Measurements from ENCODE around the gene PDE4A. TPM values are rescaled to one million over a fixed set of nuclear protein-coding genes. Genes with fewer than 3 reads are reported as not detected.
A peak's percentile ranks its signal among the peaks of the same experiment; 100 is the strongest.

Gene PDE4A
- total and polyA plus RNA-seq, 2 of the 13 experiments (the other 11 are each of a cell fraction or from before 2014, with no cell fraction given): 1.1 to 4.1 TPM

DNA sequence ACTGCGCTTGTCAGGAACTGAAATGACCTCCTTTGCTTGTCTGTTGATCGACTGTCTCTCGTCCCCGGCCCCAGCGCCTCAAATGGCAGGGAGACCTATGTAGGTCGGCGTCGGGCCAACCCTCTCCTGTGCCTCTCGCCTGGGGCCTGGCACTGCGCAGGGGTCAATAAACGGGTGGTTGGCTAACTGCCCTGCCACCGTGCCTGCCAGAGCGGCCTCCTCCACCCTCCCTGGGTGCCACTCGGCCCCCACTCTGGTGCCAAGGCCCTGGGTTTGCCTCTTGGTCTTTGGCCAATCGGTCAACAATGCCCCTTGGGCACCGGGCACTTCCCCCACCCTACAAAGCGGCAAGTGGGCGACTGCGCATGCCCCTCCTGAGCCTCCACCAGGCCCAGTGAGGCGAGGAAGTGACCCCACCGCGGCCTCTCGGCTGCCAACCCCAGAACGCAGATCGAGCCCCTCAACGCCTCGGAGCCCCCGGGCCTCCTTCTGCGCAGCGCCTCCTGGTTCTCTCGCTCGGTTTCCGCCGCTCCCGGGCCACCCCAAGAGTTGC, 81.7 kb downstream of the PDE4A start (continued):
- TF ChIP-seq ZNF563 (CRISPR knock-in tag; IDR thresholded peaks at IDR 0.05) (no peak), CENPT (CRISPR knock-in tag; IDR thresholded peaks at IDR 0.05; ENCODE audit: low read depth) (no peak), ZFP82 (CRISPR knock-in tag; IDR thresholded peaks at IDR 0.05; ENCODE audit: borderline replicate concordance) (no peak), ZNF75D (CRISPR knock-in tag; IDR thresholded peaks at IDR 0.05; ENCODE audit: borderline replicate concordance) (no peak; the same call in 1 of the 2 replicates), RAD21 (CRISPR knock-in tag; IDR thresholded peaks at IDR 0.05) (no peak; the same call in 1 of the 2 replicates), HMGXB4 (CRISPR knock-in tag; IDR thresholded peaks at IDR 0.05; ENCODE audit: borderline replicate concordance in 1 of 2, low read depth in 1 of 2) (peak in 1 of 2 experiments; percentile 6; a peak in 1 of 4 replicates), NFYB (CRISPR knock-in tag; IDR thresholded peaks at IDR 0.05) (no peak), FOXK2 (IDR thresholded peaks at IDR 0.05) (no peak), ELF1 (CRISPR knock-in tag; IDR thresholded peaks at IDR 0.05) (peak; percentile 10; the same call in 1 of the 2 replicates), MTERF4 (CRISPR knock-in tag; IDR thresholded peaks at IDR 0.05) (no peak), KDM5A (IDR thresholded peaks at IDR 0.05; ENCODE audit: borderline replicate concordance, low read length) (no peak), CREM (IDR thresholded peaks at IDR 0.05) (no peak), CREM (CRISPR knock-in tag; IDR thresholded peaks at IDR 0.05) (no peak), ZNF180 (CRISPR knock-in tag; IDR thresholded peaks at IDR 0.05; ENCODE audit: borderline replicate concordance, low read depth) (no peak), ZNF281 (CRISPR knock-in tag; IDR thresholded peaks at IDR 0.05; ENCODE audit: borderline replicate concordance) (no peak)
- TF ChIP-seq, protein P1, sequence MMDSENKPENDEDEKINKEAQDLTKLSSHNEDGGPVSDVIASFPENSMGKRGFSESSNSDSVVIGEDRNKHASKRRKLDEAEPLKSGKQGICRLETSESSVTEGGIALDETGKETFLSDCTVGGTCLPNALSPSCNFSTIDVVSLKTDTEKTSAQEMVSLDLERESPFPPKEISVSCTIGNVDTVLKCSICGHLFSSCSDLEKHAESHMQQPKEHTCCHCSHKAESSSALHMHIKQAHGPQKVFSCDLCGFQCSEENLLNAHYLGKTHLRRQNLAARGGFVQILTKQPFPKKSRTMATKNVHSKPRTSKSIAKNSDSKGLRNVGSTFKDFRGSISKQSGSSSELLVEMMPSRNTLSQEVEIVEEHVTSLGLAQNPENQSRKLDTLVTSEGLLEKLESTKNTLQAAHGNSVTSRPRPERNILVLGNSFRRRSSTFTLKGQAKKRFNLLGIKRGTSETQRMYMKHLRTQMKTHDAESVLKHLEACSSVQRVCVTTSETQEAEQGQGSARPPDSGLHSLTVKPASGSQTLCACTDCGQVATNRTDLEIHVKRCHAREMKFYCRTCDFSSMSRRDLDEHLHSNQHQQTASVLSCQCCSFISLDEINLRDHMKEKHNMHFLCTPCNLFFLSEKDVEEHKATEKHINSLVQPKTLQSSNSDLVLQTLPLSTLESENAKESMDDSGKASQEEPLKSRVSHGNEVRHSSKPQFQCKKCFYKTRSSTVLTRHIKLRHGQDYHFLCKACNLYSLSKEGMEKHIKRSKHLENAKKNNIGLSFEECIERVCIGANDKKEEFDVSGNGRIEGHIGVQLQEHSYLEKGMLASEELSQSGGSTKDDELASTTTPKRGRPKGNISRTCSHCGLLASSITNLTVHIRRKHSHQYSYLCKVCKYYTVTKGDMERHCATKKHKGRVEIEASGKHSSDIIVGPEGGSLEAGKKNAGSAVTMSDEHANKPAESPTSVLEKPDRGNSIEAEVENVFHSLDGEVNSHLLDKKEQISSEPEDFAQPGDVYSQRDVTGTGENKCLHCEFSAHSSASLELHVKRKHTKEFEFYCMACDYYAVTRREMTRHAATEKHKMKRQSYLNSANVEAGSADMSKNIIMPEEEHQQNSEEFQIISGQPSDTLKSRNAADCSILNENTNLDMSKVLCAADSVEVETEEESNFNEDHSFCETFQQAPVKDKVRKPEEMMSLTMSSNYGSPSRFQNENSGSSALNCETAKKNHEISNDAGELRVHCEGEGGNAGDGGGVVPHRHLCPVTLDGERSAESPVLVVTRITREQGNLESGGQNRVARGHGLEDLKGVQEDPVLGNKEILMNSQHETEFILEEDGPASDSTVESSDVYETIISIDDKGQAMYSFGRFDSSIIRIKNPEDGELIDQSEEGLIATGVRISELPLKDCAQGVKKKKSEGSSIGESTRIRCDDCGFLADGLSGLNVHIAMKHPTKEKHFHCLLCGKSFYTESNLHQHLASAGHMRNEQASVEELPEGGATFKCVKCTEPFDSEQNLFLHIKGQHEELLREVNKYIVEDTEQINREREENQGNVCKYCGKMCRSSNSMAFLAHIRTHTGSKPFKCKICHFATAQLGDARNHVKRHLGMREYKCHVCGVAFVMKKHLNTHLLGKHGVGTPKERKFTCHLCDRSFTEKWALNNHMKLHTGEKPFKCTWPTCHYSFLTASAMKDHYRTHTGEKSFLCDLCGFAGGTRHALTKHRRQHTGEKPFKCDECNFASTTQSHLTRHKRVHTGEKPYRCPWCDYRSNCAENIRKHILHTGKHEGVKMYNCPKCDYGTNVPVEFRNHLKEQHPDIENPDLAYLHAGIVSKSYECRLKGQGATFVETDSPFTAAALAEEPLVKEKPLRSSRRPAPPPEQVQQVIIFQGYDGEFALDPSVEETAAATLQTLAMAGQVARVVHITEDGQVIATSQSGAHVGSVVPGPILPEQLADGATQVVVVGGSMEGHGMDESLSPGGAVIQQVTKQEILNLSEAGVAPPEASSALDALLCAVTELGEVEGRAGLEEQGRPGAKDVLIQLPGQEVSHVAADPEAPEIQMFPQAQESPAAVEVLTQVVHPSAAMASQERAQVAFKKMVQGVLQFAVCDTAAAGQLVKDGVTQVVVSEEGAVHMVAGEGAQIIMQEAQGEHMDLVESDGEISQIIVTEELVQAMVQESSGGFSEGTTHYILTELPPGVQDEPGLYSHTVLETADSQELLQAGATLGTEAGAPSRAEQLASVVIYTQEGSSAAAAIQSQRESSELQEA (CRISPR knock-in tag; IDR thresholded peaks at IDR 0.05; ENCODE audit: not compliant biosample characterization): no peak
